ENCODE measurements around the gene EIF4E.

DNA sequence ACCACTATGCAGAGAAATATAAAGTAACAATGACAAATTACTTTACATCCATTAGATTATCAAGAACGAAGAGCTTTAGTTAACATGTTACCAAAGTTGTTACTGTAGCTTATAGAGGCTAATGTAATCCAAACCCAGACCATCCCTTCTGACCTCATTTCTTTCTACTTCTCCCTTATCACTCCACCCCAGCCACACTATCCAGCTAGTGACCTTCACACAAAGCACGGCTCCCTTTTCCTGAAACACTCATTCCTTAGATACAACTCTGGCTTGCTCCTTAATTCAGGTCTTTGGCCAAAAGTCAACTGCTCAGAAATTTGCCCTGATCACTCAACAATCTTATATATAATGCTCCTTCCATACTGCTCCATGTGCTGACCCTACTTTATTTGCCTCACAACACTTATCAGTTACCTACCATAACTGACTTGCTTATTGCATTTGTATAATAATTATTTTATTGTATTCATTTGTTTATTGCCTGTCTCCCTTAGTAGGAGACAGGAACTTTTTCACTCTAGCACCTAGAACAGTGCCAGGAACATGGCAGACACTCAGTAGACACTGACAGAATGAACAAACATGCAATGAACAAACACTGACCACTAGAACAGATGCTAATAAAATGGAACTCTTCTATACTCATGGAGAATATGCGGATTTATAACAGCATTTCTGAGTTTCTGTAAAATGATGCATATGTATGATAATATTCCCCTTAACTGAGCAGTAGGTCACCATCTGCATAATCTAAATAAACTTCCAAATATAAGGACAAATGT is 67.6 kb downstream of the EIF4E start:
- TF ChIP-seq, protein P1, sequence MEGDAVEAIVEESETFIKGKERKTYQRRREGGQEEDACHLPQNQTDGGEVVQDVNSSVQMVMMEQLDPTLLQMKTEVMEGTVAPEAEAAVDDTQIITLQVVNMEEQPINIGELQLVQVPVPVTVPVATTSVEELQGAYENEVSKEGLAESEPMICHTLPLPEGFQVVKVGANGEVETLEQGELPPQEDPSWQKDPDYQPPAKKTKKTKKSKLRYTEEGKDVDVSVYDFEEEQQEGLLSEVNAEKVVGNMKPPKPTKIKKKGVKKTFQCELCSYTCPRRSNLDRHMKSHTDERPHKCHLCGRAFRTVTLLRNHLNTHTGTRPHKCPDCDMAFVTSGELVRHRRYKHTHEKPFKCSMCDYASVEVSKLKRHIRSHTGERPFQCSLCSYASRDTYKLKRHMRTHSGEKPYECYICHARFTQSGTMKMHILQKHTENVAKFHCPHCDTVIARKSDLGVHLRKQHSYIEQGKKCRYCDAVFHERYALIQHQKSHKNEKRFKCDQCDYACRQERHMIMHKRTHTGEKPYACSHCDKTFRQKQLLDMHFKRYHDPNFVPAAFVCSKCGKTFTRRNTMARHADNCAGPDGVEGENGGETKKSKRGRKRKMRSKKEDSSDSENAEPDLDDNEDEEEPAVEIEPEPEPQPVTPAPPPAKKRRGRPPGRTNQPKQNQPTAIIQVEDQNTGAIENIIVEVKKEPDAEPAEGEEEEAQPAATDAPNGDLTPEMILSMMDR (IDR thresholded peaks at IDR 0.05), result no peak
- TF ChIP-seq ZFX (IDR thresholded peaks at IDR 0.05; ENCODE audit: borderline replicate concordance), result no peak
